Endothelial cell (in vitro differentiated cells): ENCODE results near the gene LRRN2. TPM values are rescaled to one million over a fixed set of nuclear protein-coding genes. Genes with fewer than 3 reads are reported as not detected.

Source experiments
- DNase-seq: peaks from one replicate; pipeline ENCODE4 v3.0.0; 2021; ENCODE audit warnings: low spot score
- H3K27ac Mint-ChIP-seq: one replicate; pipeline ENCODE4 v1.8.0; 2021; ENCODE audit warnings: mixed read lengths, inconsistent platforms; ENCODE audit not compliant: unreplicated experiment
- H3K27me3 Mint-ChIP-seq: one replicate; pipeline ENCODE4 v1.8.0; 2021; ENCODE audit warnings: mild to moderate bottlenecking, moderate library complexity, mixed read lengths, inconsistent platforms; ENCODE audit not compliant: unreplicated experiment
- H3K36me3 Mint-ChIP-seq: one replicate; pipeline ENCODE4 v1.8.0; 2021; ENCODE audit warnings: mild to moderate bottlenecking, low read depth, mixed read lengths, inconsistent platforms; ENCODE audit not compliant: unreplicated experiment
- H3K4me1 Mint-ChIP-seq: one replicate; pipeline ENCODE4 v1.8.0; 2021; ENCODE audit warnings: mild to moderate bottlenecking, mixed read lengths, inconsistent platforms; ENCODE audit not compliant: unreplicated experiment
- H3K4me3 Mint-ChIP-seq: one replicate; pipeline ENCODE4 v1.8.0; 2021; ENCODE audit warnings: mild to moderate bottlenecking, mixed read lengths, inconsistent platforms; ENCODE audit not compliant: unreplicated experiment
- H3K9me3 Mint-ChIP-seq: one replicate; pipeline ENCODE4 v1.8.0; 2021; ENCODE audit warnings: mixed read lengths, inconsistent platforms; ENCODE audit not compliant: unreplicated experiment
- CTCF ChIP-seq: fragments of 200-600 bp; sonication (generic); IDR thresholded peaks from one replicate; pipeline ENCODE4 v1.5.0; 2021; ENCODE audit warnings: antibody characterized with exemption; ENCODE audit not compliant: unreplicated experiment
- total RNA-seq: library from RNA; stranded (reverse); fragmentation: NEBNext Ultra II Directional; extraction: Animal tissue kit (Norgen Biotek cat#: 25700); gene quantifications from one replicate; pipeline ENCODE4 v1.2.1, GENCODE V29; 2021; ENCODE audit not compliant: unreplicated experiment

Gene LRRN2
- total RNA-seq, 1 donor from 2014 or later = 71.1 TPM

GRCh38 chr1:204623365-204623893, 62.1 kb downstream of the LRRN2 start:
- Mint-ChIP-seq H3K27me3 (peaks cover 9% of the 10 kb centered on the region), H3K9me3 (no peaks in the 10 kb centered on the region)
- no peak for DNase-seq

GRCh38 chr1:204621996-204622395, 63.5 kb downstream of the LRRN2 start:
- Mint-ChIP-seq H3K27me3 (peaks cover 9% of the 10 kb centered on the region), H3K36me3 (peaks cover 18% of the 10 kb centered on the region), H3K4me3 (no peak overlapping the region), H3K27ac (no peak overlapping the region), H3K9me3 (no peaks in the 10 kb centered on the region), H3K4me1 (peaks cover 12% of the 10 kb centered on the region)
- TF ChIP-seq CTCF = no peak
- DNase-seq = no peak

More at GRCh38 chr1:204623365-204623893, 62.1 kb downstream of the LRRN2 start:
- Mint-ChIP-seq H3K4me1 (peaks cover 16% of the 10 kb centered on the region), H3K27ac (no peak overlapping the region), H3K36me3 (peaks cover 19% of the 10 kb centered on the region), H3K4me3 (no peak overlapping the region)
- no peak for TF ChIP-seq CTCF

- peaks cover 24% of the 10 kb centered on the region for H3K36me3 Mint-ChIP-seq
- peaks cover 11% of the 10 kb centered on the region for H3K27me3 Mint-ChIP-seq
- H3K4me3 Mint-ChIP-seq = no peak overlapping the region
- TF ChIP-seq CTCF = no peak
- no peak overlapping the region for H3K27ac Mint-ChIP-seq
- H3K9me3 Mint-ChIP-seq = no peaks in the 10 kb centered on the region
- peaks cover 9% of the 10 kb centered on the region for H3K4me1 Mint-ChIP-seq
- no peak for DNase-seq
Observed at GRCh38 chr1:204621396-204621795, 64.1 kb downstream of the LRRN2 start.

GRCh38 chr1:204619721-204620120, 65.8 kb downstream of the LRRN2 start:
- Mint-ChIP-seq H3K9me3 (no peaks in the 10 kb centered on the region), H3K27me3 (peaks cover 7% of the 10 kb centered on the region), H3K27ac (no peak overlapping the region), H3K4me3 (no peak overlapping the region), H3K36me3 (peaks cover 21% of the 10 kb centered on the region), H3K4me1 (no peaks in the 10 kb centered on the region)
- no peak for DNase-seq
- no peak for TF ChIP-seq CTCF

GRCh38 chr1:204618148-204618760, 67.3 kb downstream of the LRRN2 start:
- Mint-ChIP-seq H3K4me3 (peak overlapping the region; percentile 69), H3K27me3 (peaks cover 6% of the 10 kb centered on the region), H3K27ac (no peak overlapping the region), H3K4me1 (no peaks in the 10 kb centered on the region), H3K36me3 (peaks cover 21% of the 10 kb centered on the region), H3K9me3 (no peaks in the 10 kb centered on the region)
- TF ChIP-seq CTCF = no peak
- DNase-seq = no peak
